PC-9 (cell line): ENCODE data around the gene AMIGO1. TPM values are rescaled to one million over a fixed set of nuclear protein-coding genes. Genes with fewer than 3 reads are reported as not detected.

Experiments used
- BruUV-seq: library from RNA; stranded (reverse); fragments of 400-500 nt; replicated peaks from 2 replicates; lab custom pipeline; 2021; lab: Mats Ljungman, UMichigan
- CTCF ChIA-PET: fragments of 300-600 bp; sonication (Branson Sonifier 250); formaldehyde crosslinking; loops from one replicate; lab custom pipeline; 2022; ENCODE audit warnings: antibody characterized with exemption; lab: Charles Lee
- POLR2A ChIA-PET: fragments of 300-600 bp; sonication (Branson Sonifier 250); formaldehyde crosslinking; loops from one replicate; lab custom pipeline; 2022; ENCODE audit warnings: antibody characterized with exemption; ENCODE audit not compliant: unreplicated experiment; lab: Charles Lee
- DNase-seq, 2 experiments: peaks; one replicate each; pipeline versions ENCODE4 v3.0.0 to v3.0.0-alpha.2; 2015 to 2022; ENCODE audit warnings: mixed read lengths in 1 of 2
- H2AFZ ChIP-seq: fragments of 200-600 bp; sonication (generic); 2 replicates; pipeline ENCODE4 v1.8.1; 2017; ENCODE audit warnings: antibody characterized with exemption
- H3F3A ChIP-seq: fragments of 200-600 bp; sonication (generic); 2 replicates; pipeline ENCODE4 v1.8.1; 2017; ENCODE audit warnings: antibody characterized with exemption, mild to moderate bottlenecking, low read depth; ENCODE audit not compliant: insufficient read depth
- H3K27ac ChIP-seq: fragments of 200-600 bp; sonication (generic); 2 replicates; pipeline ENCODE4 v1.6.1; 2016; ENCODE audit warnings: mixed run types
- H3K27me3 ChIP-seq: fragments of 200-600 bp; sonication (generic); 2 replicates; pipeline ENCODE4 v1.6.1; 2016; ENCODE audit warnings: low read depth, mixed run types; ENCODE audit not compliant: insufficient read depth
- H3K36me3 ChIP-seq: fragments of 200-600 bp; sonication (generic); 2 replicates; pipeline ENCODE4 v1.6.1; 2016; ENCODE audit warnings: low read depth, mixed run types
- H3K4me1 ChIP-seq: fragments of 200-600 bp; sonication (generic); replicated peaks from 2 replicates; pipeline ENCODE4 v1.6.1; 2016; ENCODE audit warnings: mixed run types; ENCODE audit not compliant: insufficient read depth
- H3K4me2 ChIP-seq: fragments of 200-600 bp; sonication (generic); 2 replicates; pipeline ENCODE4 v1.6.1; 2017; ENCODE audit warnings: mixed run types
- H3K4me3 ChIP-seq: fragments of 200-600 bp; sonication (generic); 2 replicates; pipeline ENCODE4 v1.6.1; 2016; ENCODE audit warnings: mixed run types
- H3K79me2 ChIP-seq: fragments of 200-600 bp; sonication (generic); 2 replicates; pipeline ENCODE4 v1.6.1; 2017; ENCODE audit warnings: low read depth, mixed run types
- H3K9me2 ChIP-seq: fragments of 200-600 bp; sonication (generic); 2 replicates; pipeline ENCODE4 v1.8.1; 2017; ENCODE audit warnings: mild to moderate bottlenecking; ENCODE audit not compliant: insufficient read depth
- H3K9me3 ChIP-seq: fragments of 200-600 bp; sonication (generic); 2 replicates; pipeline ENCODE4 v1.8.1; 2016; ENCODE audit warnings: low read depth; ENCODE audit not compliant: insufficient read depth
- H4K20me1 ChIP-seq: fragments of 200-600 bp; sonication (generic); 2 replicates; pipeline ENCODE4 v1.8.1; 2017; ENCODE audit not compliant: insufficient read depth
- EZH2 ChIP-seq: fragments of 200-600 bp; sonication (generic); IDR thresholded peaks from 2 replicates; pipeline ENCODE4 v1.8.0; 2017; ENCODE audit warnings: antibody characterized with exemption, low read depth
- intact Hi-C: fragments of 100-400 bp; cut with micrococcal nuclease; formaldehyde crosslinking; loops from one replicate; pipeline ENCODE4 v1.10.0; 2022; ENCODE audit not compliant: unreplicated experiment
- total RNA-seq: library from RNA; stranded (reverse); gene quantifications from 2 replicates; pipeline ENCODE4 v1.2.3, GENCODE V29; 2021
- TF ChIP-seq, protein P1 (sequence below): fragments of 200-600 bp; sonication (generic); conservative IDR thresholded peaks from 2 replicates; pipeline ENCODE4 v1.6.1; 2017; ENCODE audit warnings: mixed run types, antibody characterized with exemption, mild to moderate bottlenecking, moderate library complexity

AMIGO1 gene
- total RNA-seq, 1 experiment from 2014 or later = 4.2 TPM

DNA sequence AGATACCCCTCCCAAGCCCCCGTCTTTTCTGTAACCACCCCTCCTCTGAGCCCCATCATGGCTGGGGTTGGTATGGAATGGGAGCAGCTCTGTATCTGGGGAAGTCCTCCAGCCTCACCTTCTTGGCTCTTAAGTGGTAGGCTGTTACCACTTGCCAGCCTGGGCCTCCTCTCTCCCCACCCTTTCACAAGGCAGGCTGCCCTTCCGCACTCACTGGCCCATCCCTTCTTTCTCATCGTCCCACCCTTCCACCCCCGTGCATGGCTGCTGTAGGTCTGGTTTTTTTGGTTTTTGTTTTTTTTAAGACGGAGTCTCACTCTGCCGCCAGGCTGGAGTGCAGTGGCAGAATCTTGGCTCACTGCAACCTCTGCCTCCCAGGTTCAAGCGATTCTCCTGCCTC lies 10.4 kb downstream of the AMIGO1 start:
- H3K4me3 ChIP-seq = no peak overlapping the region
- intact Hi-C loops = loop anchor here (2.0 kb wide), 1 partner anchor 34 kb away; no protein-coding TSS in a partner anchor
- H3K27ac ChIP-seq = no peak overlapping the region
- TF ChIP-seq EZH2 = no peak
- TF ChIP-seq, protein P1, sequence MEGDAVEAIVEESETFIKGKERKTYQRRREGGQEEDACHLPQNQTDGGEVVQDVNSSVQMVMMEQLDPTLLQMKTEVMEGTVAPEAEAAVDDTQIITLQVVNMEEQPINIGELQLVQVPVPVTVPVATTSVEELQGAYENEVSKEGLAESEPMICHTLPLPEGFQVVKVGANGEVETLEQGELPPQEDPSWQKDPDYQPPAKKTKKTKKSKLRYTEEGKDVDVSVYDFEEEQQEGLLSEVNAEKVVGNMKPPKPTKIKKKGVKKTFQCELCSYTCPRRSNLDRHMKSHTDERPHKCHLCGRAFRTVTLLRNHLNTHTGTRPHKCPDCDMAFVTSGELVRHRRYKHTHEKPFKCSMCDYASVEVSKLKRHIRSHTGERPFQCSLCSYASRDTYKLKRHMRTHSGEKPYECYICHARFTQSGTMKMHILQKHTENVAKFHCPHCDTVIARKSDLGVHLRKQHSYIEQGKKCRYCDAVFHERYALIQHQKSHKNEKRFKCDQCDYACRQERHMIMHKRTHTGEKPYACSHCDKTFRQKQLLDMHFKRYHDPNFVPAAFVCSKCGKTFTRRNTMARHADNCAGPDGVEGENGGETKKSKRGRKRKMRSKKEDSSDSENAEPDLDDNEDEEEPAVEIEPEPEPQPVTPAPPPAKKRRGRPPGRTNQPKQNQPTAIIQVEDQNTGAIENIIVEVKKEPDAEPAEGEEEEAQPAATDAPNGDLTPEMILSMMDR = no peak
- no peak overlapping the region for H2AFZ ChIP-seq
- no peaks in the 10 kb centered on the region for H3K9me2 ChIP-seq
- POLR2A ChIA-PET = no interaction called here
- peaks cover 22% of the 10 kb centered on the region for H3K79me2 ChIP-seq
- H3F3A ChIP-seq = peaks cover 29% of the 10 kb centered on the region; the same call in 1 of the 2 replicates
- peaks cover 21% of the 10 kb centered on the region for H3K4me1 ChIP-seq
- H3K9me3 ChIP-seq = no peaks in the 10 kb centered on the region
- 0 out of 2 replicates have a peak overlapping the region, but pooled peaks have one; percentile 13 for H3K4me2 ChIP-seq
- no TSS peak for BruUV-seq
- peaks cover 9% of the 10 kb centered on the region for H3K36me3 ChIP-seq
- H3K27me3 ChIP-seq = no peaks in the 10 kb centered on the region
- DNase-seq = no peak
- CTCF ChIA-PET = interaction anchor here (0.6 to 1.0 kb wide), 3 partner anchors 23 to 561 kb away, joined by 3 read pairs; partner anchors contain the start of gene STRIP1
- peaks cover 6% of the 10 kb centered on the region for H4K20me1 ChIP-seq

GRCh38 chr1:109498161-109498801 lies 11.2 kb downstream of the AMIGO1 start:
- Histone ChIP-seq H3K27ac (no peak overlapping the region), H3K9me3 (no peaks in the 10 kb centered on the region), H3K79me2 (peaks cover 22% of the 10 kb centered on the region), H2AFZ (no peak overlapping the region), H4K20me1 (peaks cover 6% of the 10 kb centered on the region), H3K4me3 (no peak overlapping the region), H3K36me3 (peaks cover 9% of the 10 kb centered on the region), H3K4me1 (peaks cover 25% of the 10 kb centered on the region), H3K9me2 (no peaks in the 10 kb centered on the region), H3F3A (peaks cover 35% of the 10 kb centered on the region; the same call in 1 of the 2 replicates), H3K4me2 (no peak overlapping the region), H3K27me3 (no peaks in the 10 kb centered on the region)
- no TSS peak for BruUV-seq
- no peak for DNase-seq
- ChIA-PET CTCF (interaction anchor here (0.6 kb wide), 3 partner anchors 12 to 562 kb away, joined by 3 to 5 read pairs (median 3); partner anchors contain the start of gene STRIP1), POLR2A (interaction anchor here (0.7 kb wide), 1 partner anchor 229 kb away, joined by 15 read pairs; no protein-coding TSS in a partner anchor)
- no peak for TF ChIP-seq EZH2
- TF ChIP-seq, protein P1 = peak; percentile 58
- intact Hi-C loops = loop anchor here (2.0 kb wide), 1 partner anchor 35 kb away; no protein-coding TSS in a partner anchor

DNA sequence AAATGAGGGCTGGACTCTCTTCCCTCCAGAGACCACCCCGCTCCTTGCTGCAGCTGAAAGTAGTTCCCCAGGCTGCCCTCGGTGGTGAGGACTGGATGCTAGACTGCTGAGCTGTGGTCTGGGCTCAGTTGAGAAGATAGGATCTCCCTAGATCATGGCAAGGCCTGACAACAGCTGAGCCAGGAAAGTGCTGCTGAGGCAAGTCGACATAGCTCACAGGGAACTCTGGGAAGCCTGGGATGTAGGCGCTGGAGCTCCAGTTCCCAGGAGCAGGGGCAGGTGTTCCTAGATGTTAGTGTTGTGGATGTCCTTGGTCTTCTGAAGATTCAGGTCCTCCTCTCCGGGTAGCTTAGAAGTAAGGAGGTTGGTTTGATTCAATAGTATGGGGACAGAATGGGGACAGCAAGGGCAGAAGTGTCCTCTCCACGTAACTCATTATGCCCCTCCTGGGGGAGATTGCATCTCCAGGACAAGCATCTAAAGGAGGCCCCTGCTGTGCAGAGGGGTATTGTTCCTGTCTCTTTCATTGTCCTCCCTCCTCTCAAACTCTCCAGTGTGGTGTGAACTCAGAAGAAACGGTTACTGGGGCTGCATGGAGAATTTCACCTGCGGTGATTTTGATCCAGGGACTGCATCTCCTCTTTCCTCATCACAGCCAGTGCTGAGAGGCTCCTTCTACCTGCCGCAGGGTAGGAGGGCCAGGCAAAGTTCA lies 11.9 kb downstream of the AMIGO1 start:
- peaks cover 25% of the 10 kb centered on the region for H3K4me1 ChIP-seq
- BruUV-seq = no TSS peak
- intact Hi-C loops = loop anchor here (2.0 kb wide), 1 partner anchor 35 kb away; no protein-coding TSS in a partner anchor
- H3K4me2 ChIP-seq = no peak overlapping the region
- no peaks in the 10 kb centered on the region for H3K9me3 ChIP-seq
- ChIA-PET CTCF (interaction anchor here (0.5 to 1.1 kb wide), 3 partner anchors 11 to 35 kb away, joined by 3 to 10 read pairs (median 5); no protein-coding TSS in a partner anchor), POLR2A (interaction anchor here (0.7 kb wide), 1 partner anchor 229 kb away, joined by 15 read pairs; no protein-coding TSS in a partner anchor)
- no peak overlapping the region for H3K27ac ChIP-seq
- no peak overlapping the region for H3K4me3 ChIP-seq
- peaks cover 6% of the 10 kb centered on the region for H4K20me1 ChIP-seq
- peaks cover 22% of the 10 kb centered on the region for H3K79me2 ChIP-seq
- no peak for DNase-seq
- H3K27me3 ChIP-seq = no peaks in the 10 kb centered on the region
- H3K36me3 ChIP-seq = peaks cover 9% of the 10 kb centered on the region
- peaks cover 37% of the 10 kb centered on the region; the same call in 1 of the 2 replicates for H3F3A ChIP-seq
- H3K9me2 ChIP-seq = no peaks in the 10 kb centered on the region
- no peak overlapping the region for H2AFZ ChIP-seq
- TF ChIP-seq EZH2 = no peak
- TF ChIP-seq, protein P1 = no peak
